Epithelial cell of esophagus (primary cell): Measurements from ENCODE around the gene PLXNC1.

Experiments
- DNase-seq: peaks from one replicate; pipeline ENCODE4 v3.0.0; 2010; ENCODE audit warnings: low read depth
- H3K4me3 ChIP-seq: 2 replicates; pipeline ENCODE4 v1.5.1; 2011; ENCODE audit warnings: mild to moderate bottlenecking, low read length, control low read depth
- CTCF ChIP-seq: IDR thresholded peaks from 2 replicates; pipeline ENCODE4 v1.5.1; 2011; ENCODE audit warnings: low read depth, mild to moderate bottlenecking, low read length, control low read depth, inconsistent platforms; ENCODE audit not compliant: insufficient read depth; ENCODE audit errors: missing control alignments

Gene PLXNC1

GRCh38 chr12:94192506-94192905, 44.1 kb downstream of the PLXNC1 start:
- no peak overlapping the region for H3K4me3 ChIP-seq
- peak; percentile 29 for DNase-seq
- TF ChIP-seq CTCF: no peak

GRCh38 chr12:94193168-94193567, 44.8 kb downstream of the PLXNC1 start:
- DNase-seq: no peak
- no peak overlapping the region for H3K4me3 ChIP-seq
- TF ChIP-seq CTCF: no peak

- TF ChIP-seq CTCF: no peak
- no peak for DNase-seq
- H3K4me3 ChIP-seq: no peak overlapping the region
Observed at GRCh38 chr12:94195483-94195882, 47.1 kb downstream of the PLXNC1 start.

- DNase-seq: no peak
- no peak for TF ChIP-seq CTCF
- no peak overlapping the region for H3K4me3 ChIP-seq
Observed at GRCh38 chr12:94198469-94198868, 50.1 kb downstream of the PLXNC1 start.

GRCh38 chr12:94198872-94199271, 50.5 kb downstream of the PLXNC1 start:
- TF ChIP-seq CTCF: no peak
- no peak for DNase-seq
- H3K4me3 ChIP-seq: no peak overlapping the region

- no peak for TF ChIP-seq CTCF
- H3K4me3 ChIP-seq: no peak overlapping the region
- DNase-seq: no peak
Observed at GRCh38 chr12:94200069-94200468, 51.7 kb downstream of the PLXNC1 start.

GRCh38 chr12:94200695-94201094, 52.3 kb downstream of the PLXNC1 start:
- TF ChIP-seq CTCF: no peak
- no peak overlapping the region for H3K4me3 ChIP-seq
- no peak for DNase-seq
